Progenitor cell of endocrine pancreas (in vitro differentiated cells): ENCODE data around the gene CAPRIN1. TPM values are rescaled to one million over a fixed set of nuclear protein-coding genes. Genes with fewer than 3 reads are reported as not detected.

ENCODE experiments used
- DNase-seq: peaks from one replicate; pipeline ENCODE4 v3.0.0; 2021; ENCODE audit warnings: low spot score; ENCODE audit not compliant: unreplicated experiment
- H3K27ac Mint-ChIP-seq: 2 replicates; pipeline ENCODE4 v1.8.0; 2021; ENCODE audit warnings: mild to moderate bottlenecking, moderate library complexity, mixed read lengths
- H3K27me3 Mint-ChIP-seq: 2 replicates; pipeline ENCODE4 v1.8.0; 2021; ENCODE audit warnings: mixed read lengths
- H3K36me3 Mint-ChIP-seq: 2 replicates; pipeline ENCODE4 v1.8.0; 2022; ENCODE audit warnings: mixed read lengths; ENCODE audit not compliant: insufficient read depth
- H3K4me1 Mint-ChIP-seq: 2 replicates; pipeline ENCODE4 v1.8.0; 2021; ENCODE audit warnings: low read depth, mixed read lengths
- H3K4me3 Mint-ChIP-seq: 2 replicates; pipeline ENCODE4 v1.8.0; 2021; ENCODE audit warnings: low read depth, mild to moderate bottlenecking, moderate library complexity, mixed read lengths
- H3K9me3 Mint-ChIP-seq: 2 replicates; pipeline ENCODE4 v1.8.0; 2021; ENCODE audit warnings: low read depth, mixed read lengths
- CTCF ChIP-seq: fragments of 200-600 bp; sonication (generic); IDR thresholded peaks from one replicate; pipeline ENCODE4 v1.5.0; 2021; ENCODE audit warnings: antibody characterized with exemption, mild to moderate bottlenecking; ENCODE audit not compliant: unreplicated experiment
- total RNA-seq: library from RNA; stranded (reverse); gene quantifications from 2 replicates; pipeline ENCODE4 v1.2.1, GENCODE V29; 2021

CAPRIN1 gene
- total RNA-seq, 1 donor from 2014 or later, result 325 TPM

- no peak overlapping the region for H3K4me3 Mint-ChIP-seq
- H3K27ac Mint-ChIP-seq, result no peak overlapping the region
- no peaks in the 10 kb centered on the region for H3K36me3 Mint-ChIP-seq
- TF ChIP-seq CTCF, result no peak
- no peaks in the 10 kb centered on the region for H3K9me3 Mint-ChIP-seq
- DNase-seq, result no peak
- peaks cover 2% of the 10 kb centered on the region for H3K4me1 Mint-ChIP-seq
- no peaks in the 10 kb centered on the region for H3K27me3 Mint-ChIP-seq
Observed at GRCh38 chr11:34037016-34037415, 14.5 kb upstream of the CAPRIN1 start.

- no peak overlapping the region for H3K27ac Mint-ChIP-seq
- no peak for DNase-seq
- H3K4me1 Mint-ChIP-seq, result peaks cover 3% of the 10 kb centered on the region
Observed at GRCh38 chr11:34040571-34040970, 11.0 kb upstream of the CAPRIN1 start.

GRCh38 chr11:34044664-34045485 lies 6.7 kb upstream of the CAPRIN1 start:
- Mint-ChIP-seq H3K36me3 (no peaks in the 10 kb centered on the region), H3K9me3 (peaks cover 3% of the 10 kb centered on the region), H3K4me3 (no peak overlapping the region), H3K4me1 (peaks cover 2% of the 10 kb centered on the region), H3K27me3 (no peaks in the 10 kb centered on the region), H3K27ac (peak overlapping the region; percentile 4)
- TF ChIP-seq CTCF, result no peak
- DNase-seq, result no peak

More at GRCh38 chr11:34040571-34040970, 11.0 kb upstream of the CAPRIN1 start:
- H3K9me3 Mint-ChIP-seq, result peaks cover 3% of the 10 kb centered on the region
- no peaks in the 10 kb centered on the region for H3K27me3 Mint-ChIP-seq
- no peak for TF ChIP-seq CTCF
- no peak overlapping the region for H3K4me3 Mint-ChIP-seq
- no peaks in the 10 kb centered on the region for H3K36me3 Mint-ChIP-seq

DNA sequence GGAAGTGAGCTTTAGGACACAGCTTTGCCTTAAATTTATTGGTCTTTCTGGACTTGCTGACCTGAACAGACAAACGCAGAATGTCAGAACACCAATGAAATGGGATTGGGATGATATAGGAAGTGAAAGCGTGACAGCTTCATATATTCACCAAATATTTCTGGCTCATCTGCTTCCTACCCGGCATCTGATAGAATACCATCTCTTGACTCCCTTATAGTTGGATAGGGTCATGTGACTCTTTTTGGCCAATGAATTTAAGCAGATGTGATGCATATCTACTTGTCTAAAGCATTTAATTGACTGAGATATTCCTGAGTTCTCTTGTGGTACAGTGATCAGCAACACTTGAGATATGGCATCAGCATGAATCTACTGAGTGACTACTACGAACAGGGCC lies 2.5 kb upstream of the CAPRIN1 start:
- no peak overlapping the region for H3K4me3 Mint-ChIP-seq
- H3K4me1 Mint-ChIP-seq, result peaks cover 15% of the 10 kb centered on the region

More for the DNA sequence above, 2.5 kb upstream of the CAPRIN1 start:
- no peak overlapping the region for H3K27ac Mint-ChIP-seq
- DNase-seq, result no peak
- H3K27me3 Mint-ChIP-seq, result no peaks in the 10 kb centered on the region
- TF ChIP-seq CTCF, result no peak
- H3K9me3 Mint-ChIP-seq, result no peaks in the 10 kb centered on the region
- peaks cover 7% of the 10 kb centered on the region for H3K36me3 Mint-ChIP-seq
